GM21786 (cell line): ENCODE results near the gene PLEK.
"Not testable (repeated sequence)": the region's sequence is repeated elsewhere in the genome, so short reads cannot be mapped to it uniquely, and the experiment has no call there.

ENCODE experiments used
- ATAC-seq: cut with Tn5 transposase; IDR thresholded peaks from one replicate; pipeline ENCODE4 v1.9.1; 2021; ENCODE audit not compliant: unreplicated experiment

PLEK gene

GRCh38 chr2:68384485-68385107 lies 19.5 kb downstream of the PLEK start:
- ATAC-seq: no peak

- ATAC-seq: peak; percentile 64
These were observed 20.3 kb downstream of the PLEK start for GRCh38 chr2:68385220-68385906.

- no peak for ATAC-seq
These were observed 20.8 kb downstream of the PLEK start for GRCh38 chr2:68385907-68386287.

- ATAC-seq: no peak
These were observed 21.3 kb downstream of the PLEK start for GRCh38 chr2:68386365-68386764.

- peak; percentile 49 for ATAC-seq
These were observed 22.6 kb downstream of the PLEK start for GRCh38 chr2:68387408-68388350.

- peak; percentile 39 for ATAC-seq
These were observed 23.3 kb downstream of the PLEK start for GRCh38 chr2:68388358-68388757.

GRCh38 chr2:68388772-68389171 lies 23.7 kb downstream of the PLEK start:
- ATAC-seq: no peak

GRCh38 chr2:68390114-68390513 lies 25.0 kb downstream of the PLEK start:
- no peak for ATAC-seq

- ATAC-seq: no peak
These were observed 25.5 kb downstream of the PLEK start for GRCh38 chr2:68390586-68390985.

- ATAC-seq: no peak
These were observed 26.0 kb downstream of the PLEK start for GRCh38 chr2:68391099-68391498.

GRCh38 chr2:68391869-68392268 lies 26.8 kb downstream of the PLEK start:
- no peak for ATAC-seq

- no peak for ATAC-seq
These were observed 31.0 kb downstream of the PLEK start for GRCh38 chr2:68396093-68396492.

- ATAC-seq: not testable (repeated sequence)
These were observed 32.7 kb downstream of the PLEK start for GRCh38 chr2:68397704-68398263.

GRCh38 chr2:68403199-68403644 lies 38.1 kb downstream of the PLEK start:
- no peak for ATAC-seq

GRCh38 chr2:68404164-68404563 lies 39.1 kb downstream of the PLEK start:
- peak; percentile 70 for ATAC-seq

GRCh38 chr2:68404893-68405799 lies 40.1 kb downstream of the PLEK start:
- no peak for ATAC-seq

- ATAC-seq: peak; percentile 95
These were observed 46.5 kb downstream of the PLEK start for GRCh38 chr2:68411397-68412126.

GRCh38 chr2:68412127-68412819 lies 47.2 kb downstream of the PLEK start:
- peak; percentile 25 for ATAC-seq

- ATAC-seq: no peak
These were observed 48.4 kb downstream of the PLEK start for GRCh38 chr2:68413466-68413865.
